ENCODE results near the gene RTL9.

DNA sequence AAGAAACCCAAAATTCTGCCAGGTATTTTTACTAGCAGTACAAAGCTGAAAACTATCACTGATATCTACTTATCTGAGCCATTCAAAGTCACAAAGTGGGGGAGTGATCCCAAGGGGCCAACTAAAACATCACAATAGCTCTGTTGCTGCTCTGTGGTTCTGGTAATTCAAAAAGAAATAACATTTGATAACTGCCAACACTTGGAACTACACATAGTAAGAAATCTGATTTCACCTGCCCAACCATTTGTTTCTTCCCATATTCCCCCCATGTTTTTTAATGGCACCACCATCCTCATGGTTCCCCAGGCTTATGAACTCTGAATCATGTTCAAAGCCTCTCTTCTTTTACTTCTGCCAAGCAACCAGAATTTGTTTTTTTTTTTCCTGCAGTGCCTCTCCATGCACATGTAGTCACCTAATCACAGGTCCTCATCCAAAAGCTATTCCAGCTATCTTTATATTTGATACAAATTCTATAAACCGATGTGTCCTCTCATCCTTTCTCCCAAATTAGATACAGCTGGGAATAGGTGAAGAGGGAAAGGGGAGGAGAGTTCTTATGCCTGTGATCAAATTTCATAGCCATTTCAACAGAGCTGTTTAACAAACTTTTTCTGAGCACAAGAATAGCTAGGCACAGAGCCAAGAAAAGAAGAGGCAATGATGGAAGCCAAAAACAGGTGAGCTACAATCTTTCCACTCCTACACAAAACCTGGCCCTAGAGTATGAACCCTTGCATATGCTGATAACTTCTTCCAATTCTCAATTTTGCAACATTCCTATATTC, 48.5 kb upstream of the RTL9 start:
- TF ChIP-seq POLR2A (IDR thresholded peaks at IDR 0.05), result no peak
- TF ChIP-seq, protein P1, sequence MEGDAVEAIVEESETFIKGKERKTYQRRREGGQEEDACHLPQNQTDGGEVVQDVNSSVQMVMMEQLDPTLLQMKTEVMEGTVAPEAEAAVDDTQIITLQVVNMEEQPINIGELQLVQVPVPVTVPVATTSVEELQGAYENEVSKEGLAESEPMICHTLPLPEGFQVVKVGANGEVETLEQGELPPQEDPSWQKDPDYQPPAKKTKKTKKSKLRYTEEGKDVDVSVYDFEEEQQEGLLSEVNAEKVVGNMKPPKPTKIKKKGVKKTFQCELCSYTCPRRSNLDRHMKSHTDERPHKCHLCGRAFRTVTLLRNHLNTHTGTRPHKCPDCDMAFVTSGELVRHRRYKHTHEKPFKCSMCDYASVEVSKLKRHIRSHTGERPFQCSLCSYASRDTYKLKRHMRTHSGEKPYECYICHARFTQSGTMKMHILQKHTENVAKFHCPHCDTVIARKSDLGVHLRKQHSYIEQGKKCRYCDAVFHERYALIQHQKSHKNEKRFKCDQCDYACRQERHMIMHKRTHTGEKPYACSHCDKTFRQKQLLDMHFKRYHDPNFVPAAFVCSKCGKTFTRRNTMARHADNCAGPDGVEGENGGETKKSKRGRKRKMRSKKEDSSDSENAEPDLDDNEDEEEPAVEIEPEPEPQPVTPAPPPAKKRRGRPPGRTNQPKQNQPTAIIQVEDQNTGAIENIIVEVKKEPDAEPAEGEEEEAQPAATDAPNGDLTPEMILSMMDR (IDR thresholded peaks at IDR 0.05), result no peak
